OCI-LY7 (cell line): ENCODE data around the gene AGPAT3. TPM values are rescaled to one million over a fixed set of nuclear protein-coding genes. Genes with fewer than 3 reads are reported as not detected.

Experiments
- BruUV-seq: library from RNA; stranded (reverse); fragments of 400-500 nt; replicated peaks from 2 replicates; lab custom pipeline; 2021; lab: Mats Ljungman, UMichigan
- CTCF ChIA-PET: fragments of 300-600 bp; sonication (Branson Sonifier 250); formaldehyde crosslinking; loops from one replicate; lab custom pipeline; 2022; ENCODE audit warnings: antibody characterized with exemption; ENCODE audit not compliant: unreplicated experiment; lab: Charles Lee
- POLR2A ChIA-PET: fragments of 300-600 bp; sonication (Branson Sonifier 250); formaldehyde crosslinking; loops from one replicate; lab custom pipeline; 2022; ENCODE audit warnings: antibody characterized with exemption; lab: Charles Lee
- DNase-seq: peaks from one replicate; pipeline ENCODE4 v3.0.0-alpha.2; 2015; ENCODE audit warnings: low spot score
- H2AFZ ChIP-seq: fragments of 200-600 bp; sonication (generic), shearing (Covaris generic); 2 replicates; pipeline ENCODE4 v1.6.1; 2014; ENCODE audit warnings: mild to moderate bottlenecking, antibody characterized with exemption, low read length, moderate library complexity
- H3K27ac ChIP-seq: fragments of 200-600 bp; sonication (generic); 2 replicates; pipeline ENCODE4 v1.5.1; 2014; ENCODE audit warnings: mixed run types, low read depth, mild to moderate bottlenecking, moderate library complexity, low read length, inconsistent platforms; ENCODE audit not compliant: poor library complexity, severe bottlenecking
- H3K36me3 ChIP-seq: fragments of 200-600 bp; sonication (generic); 2 replicates; pipeline ENCODE4 v1.6.1; 2014; ENCODE audit warnings: mild to moderate bottlenecking, antibody characterized with exemption, low read length, moderate library complexity, mixed read lengths; ENCODE audit not compliant: insufficient read depth
- H3K4me1 ChIP-seq: fragments of 200-600 bp; sonication (generic); 2 replicates; pipeline ENCODE4 v1.5.1; 2014; ENCODE audit warnings: mild to moderate bottlenecking, low read length; ENCODE audit not compliant: insufficient read depth, poor library complexity, severe bottlenecking
- H3K4me2 ChIP-seq: fragments of 200-600 bp; sonication (generic); 2 replicates; pipeline ENCODE4 v1.6.1; 2014; ENCODE audit warnings: mild to moderate bottlenecking, low read length
- H3K4me3 ChIP-seq: fragments of 200-600 bp; sonication (generic); 2 replicates; pipeline ENCODE4 v1.5.1; 2014; ENCODE audit warnings: mild to moderate bottlenecking, low read depth, low read length; ENCODE audit not compliant: poor library complexity, severe bottlenecking
- H3K79me2 ChIP-seq: fragments of 200-600 bp; sonication (generic); 2 replicates; pipeline ENCODE4 v1.6.1; 2016; ENCODE audit warnings: low read depth, mild to moderate bottlenecking, low read length, moderate library complexity, mixed read lengths; ENCODE audit not compliant: insufficient read depth
- H3K9me2 ChIP-seq: fragments of 200-600 bp; sonication (generic); 2 replicates; pipeline ENCODE4 v1.6.1; 2016; ENCODE audit warnings: mild to moderate bottlenecking, low read length, mixed read lengths; ENCODE audit not compliant: insufficient read depth
- H3K9me3 ChIP-seq: fragments of 200-600 bp; sonication (generic); 2 replicates; pipeline ENCODE4 v1.6.1; 2014; ENCODE audit warnings: mild to moderate bottlenecking, mixed run types, low read length, mixed read lengths
- H4K20me1 ChIP-seq: fragments of 200-600 bp; sonication (generic); 2 replicates; pipeline ENCODE4 v1.6.1; 2014; ENCODE audit warnings: mild to moderate bottlenecking, antibody characterized with exemption, low read length, moderate library complexity, mixed read lengths; ENCODE audit not compliant: insufficient read depth
- EZH2phosphoT487 ChIP-seq: fragments of 200-600 bp; sonication (generic); IDR thresholded peaks from 2 replicates; pipeline ENCODE4 v1.6.1; 2018; ENCODE audit warnings: low read depth, borderline replicate concordance, mild to moderate bottlenecking, mixed run types, antibody characterized with exemption, low read length, moderate library complexity, mixed read lengths
- intact Hi-C: fragments of 100-400 bp; cut with micrococcal nuclease; formaldehyde crosslinking; loops from one replicate; pipeline ENCODE4 v1.10.0; 2022; ENCODE audit not compliant: unreplicated experiment
- total RNA-seq, 2 experiments: library from RNA; depleted of rRNA in 1 of 2; stranded (reverse); fragments of >200 nt in 1 of 2; shearing (Covaris generic) in 1 of 2; gene quantifications; 2 replicates each; pipeline ENCODE4 v1.2.3, GENCODE V29; 2014 to 2022
- TF ChIP-seq, protein P1 (sequence below): fragments of 200-600 bp; sonication (generic); conservative IDR thresholded peaks from 2 replicates; pipeline ENCODE4 v1.5.1; 2014; ENCODE audit warnings: mild to moderate bottlenecking, antibody characterized with exemption, low read length, moderate library complexity, mixed read lengths

Gene AGPAT3
- total RNA-seq, 2 experiments from 2014 or later, result 9.2 to 33.4 TPM

DNA sequence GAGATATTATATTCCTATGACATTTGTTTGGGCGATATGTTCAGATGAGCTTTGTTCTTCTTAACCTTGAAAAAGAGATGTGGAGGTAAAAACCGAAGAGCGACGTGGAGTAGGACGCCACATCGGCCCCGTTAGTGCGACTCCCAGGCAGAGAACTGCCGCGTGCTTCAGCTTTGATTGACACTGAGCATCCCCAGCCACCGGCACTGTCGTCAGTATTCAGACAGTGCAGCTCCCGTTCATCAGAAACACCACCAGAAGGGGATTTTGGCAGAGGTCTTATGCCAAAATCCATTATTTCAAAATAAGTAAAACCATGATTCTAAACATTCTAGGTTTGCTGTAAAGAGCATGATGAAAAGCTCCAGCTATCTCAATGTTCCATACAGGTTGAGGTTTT lies 66.5 kb downstream of the AGPAT3 start:
- no peak overlapping the region for H3K27ac ChIP-seq
- intact Hi-C loops, result no loop called here
- H3K9me2 ChIP-seq, result no peaks in the 10 kb centered on the region
- no peak overlapping the region for H2AFZ ChIP-seq
- ChIA-PET POLR2A (interaction anchor here (0.6 to 0.8 kb wide), 2 partner anchors 16 to 90 kb away, joined by 3 to 4 read pairs; no protein-coding TSS in a partner anchor), CTCF (no interaction called here)
- H3K79me2 ChIP-seq, result no peaks in the 10 kb centered on the region
- no peak for DNase-seq
- no peak overlapping the region for H3K4me3 ChIP-seq
- TF ChIP-seq, protein P1, sequence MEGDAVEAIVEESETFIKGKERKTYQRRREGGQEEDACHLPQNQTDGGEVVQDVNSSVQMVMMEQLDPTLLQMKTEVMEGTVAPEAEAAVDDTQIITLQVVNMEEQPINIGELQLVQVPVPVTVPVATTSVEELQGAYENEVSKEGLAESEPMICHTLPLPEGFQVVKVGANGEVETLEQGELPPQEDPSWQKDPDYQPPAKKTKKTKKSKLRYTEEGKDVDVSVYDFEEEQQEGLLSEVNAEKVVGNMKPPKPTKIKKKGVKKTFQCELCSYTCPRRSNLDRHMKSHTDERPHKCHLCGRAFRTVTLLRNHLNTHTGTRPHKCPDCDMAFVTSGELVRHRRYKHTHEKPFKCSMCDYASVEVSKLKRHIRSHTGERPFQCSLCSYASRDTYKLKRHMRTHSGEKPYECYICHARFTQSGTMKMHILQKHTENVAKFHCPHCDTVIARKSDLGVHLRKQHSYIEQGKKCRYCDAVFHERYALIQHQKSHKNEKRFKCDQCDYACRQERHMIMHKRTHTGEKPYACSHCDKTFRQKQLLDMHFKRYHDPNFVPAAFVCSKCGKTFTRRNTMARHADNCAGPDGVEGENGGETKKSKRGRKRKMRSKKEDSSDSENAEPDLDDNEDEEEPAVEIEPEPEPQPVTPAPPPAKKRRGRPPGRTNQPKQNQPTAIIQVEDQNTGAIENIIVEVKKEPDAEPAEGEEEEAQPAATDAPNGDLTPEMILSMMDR, result no peak
- no peak for TF ChIP-seq EZH2phosphoT487
- H3K36me3 ChIP-seq, result no peaks in the 10 kb centered on the region
- no peaks in the 10 kb centered on the region for H4K20me1 ChIP-seq
- no peak overlapping the region for H3K4me2 ChIP-seq
- no peaks in the 10 kb centered on the region for H3K9me3 ChIP-seq
- H3K4me1 ChIP-seq, result no peaks in the 10 kb centered on the region
- BruUV-seq, result no TSS peak

DNA sequence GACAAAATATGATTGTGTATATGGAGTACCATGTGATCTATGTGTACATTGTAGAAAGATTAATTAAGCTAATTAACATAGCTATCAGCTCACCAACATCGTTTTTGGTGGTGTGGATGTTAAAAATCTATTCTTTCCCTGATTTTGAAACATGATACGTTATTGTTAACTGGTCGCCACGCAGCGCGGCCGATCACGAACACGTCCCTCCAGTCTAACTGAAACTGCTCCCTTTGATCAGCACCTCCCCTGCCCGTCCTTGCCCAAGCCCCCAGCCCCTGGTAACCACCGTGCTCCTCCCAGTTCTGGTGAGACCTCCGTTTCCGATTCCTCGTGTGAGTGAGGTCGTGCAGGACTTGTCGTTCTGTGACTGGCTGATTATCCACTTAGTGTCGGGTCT lies 67.0 kb downstream of the AGPAT3 start:
- no TSS peak for BruUV-seq
- CTCF ChIA-PET, result no interaction called here
- no peak overlapping the region for H3K27ac ChIP-seq
- intact Hi-C loops, result no loop called here
- POLR2A ChIA-PET, result interaction anchor here (0.6 to 0.8 kb wide), 2 partner anchors 17 to 90 kb away, joined by 3 to 4 read pairs; no protein-coding TSS in a partner anchor
- H2AFZ ChIP-seq, result no peak overlapping the region
- H3K36me3 ChIP-seq, result no peaks in the 10 kb centered on the region
- no peak for TF ChIP-seq EZH2phosphoT487
- TF ChIP-seq, protein P1, result no peak
- no peak overlapping the region for H3K4me3 ChIP-seq
- H3K79me2 ChIP-seq, result no peaks in the 10 kb centered on the region
- no peak for DNase-seq
- H3K4me1 ChIP-seq, result no peaks in the 10 kb centered on the region
- no peaks in the 10 kb centered on the region for H3K9me3 ChIP-seq
- no peaks in the 10 kb centered on the region for H4K20me1 ChIP-seq
- H3K4me2 ChIP-seq, result no peak overlapping the region
- H3K9me2 ChIP-seq, result no peaks in the 10 kb centered on the region

DNA sequence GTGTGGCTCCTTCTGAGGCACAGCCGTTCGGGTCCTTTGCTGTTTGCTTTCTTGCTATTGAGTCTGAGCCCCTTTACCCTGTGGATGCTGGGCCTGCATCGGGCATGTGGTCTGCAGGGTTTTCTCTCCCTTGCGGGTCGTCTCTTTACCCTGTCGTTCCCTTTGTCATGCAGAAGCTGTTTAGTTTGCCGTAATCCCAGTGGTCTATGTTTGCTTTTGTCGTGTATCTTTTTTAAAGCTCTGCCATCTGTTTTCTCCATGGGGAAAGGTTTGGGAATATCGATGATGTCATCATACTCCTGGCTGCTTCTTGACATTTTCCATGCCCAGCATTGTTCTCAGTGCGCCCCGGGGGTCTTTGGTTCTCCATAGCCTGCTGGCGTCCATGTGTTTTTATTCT lies 68.2 kb downstream of the AGPAT3 start:
- no peaks in the 10 kb centered on the region for H4K20me1 ChIP-seq
- ChIA-PET CTCF (interaction anchor here (1.0 kb wide), 1 partner anchor 9 kb away, joined by 3 read pairs; no protein-coding TSS in a partner anchor), POLR2A (interaction anchor here (1.0 kb wide), 1 partner anchor 14 kb away, joined by 4 read pairs; no protein-coding TSS in a partner anchor)

More for the DNA sequence above, 68.2 kb downstream of the AGPAT3 start:
- Histone ChIP-seq H3K9me2 (no peaks in the 10 kb centered on the region), H3K27ac (no peak overlapping the region), H3K4me3 (no peak overlapping the region), H2AFZ (no peak overlapping the region), H3K9me3 (no peaks in the 10 kb centered on the region), H3K4me1 (peaks cover 6% of the 10 kb centered on the region), H3K79me2 (no peaks in the 10 kb centered on the region), H3K36me3 (no peaks in the 10 kb centered on the region), H3K4me2 (no peak overlapping the region)
- DNase-seq, result no peak
- intact Hi-C loops, result no loop called here
- no peak for TF ChIP-seq EZH2phosphoT487
- TF ChIP-seq, protein P1, result no peak
- BruUV-seq, result no TSS peak
